HG03039 (cell line): Measurements from ENCODE around the gene ACY1.
"Not testable (repeated sequence)": the region's sequence is repeated elsewhere in the genome, so short reads cannot be mapped to it uniquely, and the experiment has no call there.

Experiments
- ATAC-seq: cut with Tn5 transposase; IDR thresholded peaks from one replicate; pipeline ENCODE4 v1.9.1; 2021; ENCODE audit warnings: mild to moderate bottlenecking, moderate library complexity; ENCODE audit not compliant: unreplicated experiment

Gene ACY1

GRCh38 chr3:51980253-51980652, 3.1 kb upstream of the ACY1 start:
- ATAC-seq = no peak

DNA sequence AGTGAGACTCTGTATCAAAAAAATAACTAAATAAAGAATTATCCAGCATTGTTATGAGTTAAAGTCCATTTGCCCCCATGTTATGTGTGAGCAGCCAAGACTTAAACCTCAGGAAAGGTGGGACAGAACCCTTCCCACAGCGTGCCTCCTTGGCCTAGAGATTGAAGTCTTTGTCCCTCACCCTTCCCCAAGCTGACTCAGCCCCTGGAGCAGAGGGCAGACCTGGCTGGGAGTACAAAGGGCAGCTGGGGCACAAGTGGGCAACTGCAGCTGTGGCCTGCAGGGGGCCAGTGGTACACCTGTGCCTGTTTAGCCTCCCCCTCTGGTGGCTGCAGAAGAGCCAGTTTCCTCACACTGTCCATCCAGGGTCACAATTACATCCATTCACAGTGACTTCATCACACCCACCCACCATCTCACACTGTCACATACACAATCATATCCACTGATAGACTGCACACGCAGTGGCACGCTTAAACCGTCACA, 940 bp upstream of the ACY1 start:
- ATAC-seq = peak; percentile 35

GRCh38 chr3:51983578-51984268, 388 bp downstream of the ACY1 start:
- no peak for ATAC-seq

DNA sequence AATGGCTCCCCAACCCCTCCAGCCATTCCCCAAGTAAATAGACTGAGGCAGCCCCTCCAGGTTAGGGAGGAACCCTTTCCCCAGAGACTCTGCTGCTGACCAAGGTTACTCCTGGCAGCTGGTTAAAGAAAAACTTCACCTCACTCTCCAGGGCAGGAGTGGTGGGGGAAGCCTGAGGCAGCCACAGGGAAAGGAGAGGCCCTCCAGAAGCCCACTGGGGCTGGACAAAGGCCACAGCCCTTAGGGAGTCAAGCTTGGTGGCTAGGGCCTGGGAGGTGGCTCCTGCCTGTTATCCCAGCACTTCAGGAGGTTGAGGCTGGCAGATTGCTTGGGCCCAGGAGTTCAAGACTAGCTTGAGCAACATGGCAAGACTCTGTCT, 923 bp downstream of the ACY1 start:
- ATAC-seq = no peak

DNA sequence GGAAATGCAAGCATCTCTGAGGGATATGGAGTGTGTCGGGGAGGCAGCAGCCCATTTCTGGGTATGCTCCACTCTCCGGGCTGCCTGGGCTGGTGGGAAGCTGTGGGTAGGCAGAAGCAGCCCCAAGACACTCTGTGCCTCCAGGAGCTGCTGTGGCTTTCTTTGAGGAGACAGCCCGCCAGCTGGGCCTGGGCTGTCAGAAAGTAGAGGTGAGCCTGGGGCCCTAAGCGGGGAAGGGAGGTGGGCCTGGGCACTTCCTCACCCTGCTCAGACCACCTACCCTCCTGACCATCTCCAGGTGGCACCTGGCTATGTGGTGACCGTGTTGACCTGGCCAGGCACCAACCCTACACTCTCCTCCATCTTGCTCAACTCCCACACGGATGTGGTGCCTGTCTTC, 1.7 kb downstream of the ACY1 start:
- no peak for ATAC-seq

- ATAC-seq = no peak
These were observed 2.9 kb downstream of the ACY1 start for GRCh38 chr3:51986010-51986947.

GRCh38 chr3:51987568-51987967, 4.2 kb downstream of the ACY1 start:
- no peak for ATAC-seq

DNA sequence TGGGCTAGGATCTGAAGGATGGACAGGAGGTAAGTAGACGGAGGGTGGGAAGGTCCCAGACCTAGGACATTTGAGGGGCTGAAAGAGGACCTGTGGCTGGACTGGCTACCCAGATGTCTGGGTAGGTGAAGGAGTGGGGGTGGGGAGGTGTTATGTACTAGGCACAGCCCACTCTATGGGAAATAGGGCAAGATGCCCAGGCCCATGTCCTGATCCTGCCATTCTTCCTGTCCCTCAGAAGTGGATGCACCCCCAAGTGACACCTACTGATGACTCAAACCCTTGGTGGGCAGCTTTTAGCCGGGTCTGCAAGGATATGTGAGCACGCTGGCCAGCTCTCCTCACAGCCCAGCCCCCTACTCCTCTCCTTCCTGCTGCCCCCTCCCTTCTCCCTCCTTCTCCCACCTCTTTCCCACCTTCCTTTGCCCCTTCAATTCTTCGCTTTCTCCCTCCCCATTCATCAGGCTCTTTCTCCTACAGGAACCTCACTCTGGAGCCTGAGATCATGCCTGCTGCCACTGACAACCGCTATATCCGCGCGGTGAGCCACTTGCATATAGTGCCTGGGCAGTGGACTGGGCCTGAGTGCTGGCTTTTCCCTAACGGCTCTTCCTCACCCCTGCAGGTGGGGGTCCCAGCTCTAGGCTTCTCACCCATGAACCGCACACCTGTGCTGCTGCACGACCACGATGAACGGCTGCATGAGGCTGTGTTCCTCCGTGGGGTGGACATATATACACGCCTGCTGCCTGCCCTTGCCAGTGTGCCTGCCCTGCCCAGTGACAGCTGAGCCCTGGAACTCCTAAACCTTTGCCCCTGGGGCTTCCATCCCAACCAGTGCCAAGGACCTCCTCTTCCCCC, 5.2 kb downstream of the ACY1 start:
- ATAC-seq = no peak

GRCh38 chr3:51990501-51990971, 7.2 kb downstream of the ACY1 start:
- not testable (repeated sequence) for ATAC-seq

- no peak for ATAC-seq
These were observed 8.8 kb downstream of the ACY1 start for GRCh38 chr3:51992017-51992682.

DNA sequence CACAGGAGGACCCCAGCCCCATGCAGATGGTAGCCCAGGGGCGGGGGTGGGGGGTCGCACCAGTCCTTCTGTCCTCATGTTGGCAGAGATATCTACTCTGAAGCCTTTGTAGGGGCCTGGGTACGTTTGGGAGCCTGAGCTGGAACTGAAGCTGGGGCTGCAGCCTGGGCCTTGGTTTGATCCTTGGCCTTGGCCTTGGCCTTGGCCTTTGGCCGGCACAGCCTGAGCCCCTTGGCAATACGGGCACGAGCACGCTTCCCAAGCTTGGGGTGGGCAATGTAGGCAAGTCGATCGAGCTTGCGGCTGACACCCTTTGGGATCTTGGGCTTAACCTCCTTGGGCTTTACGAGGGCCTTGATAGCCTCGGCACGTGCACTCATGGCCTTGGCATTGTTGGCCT, 10.3 kb downstream of the ACY1 start:
- not testable (repeated sequence) for ATAC-seq

- no peak for ATAC-seq
These were observed 11.2 kb downstream of the ACY1 start for GRCh38 chr3:51994530-51994929.

DNA sequence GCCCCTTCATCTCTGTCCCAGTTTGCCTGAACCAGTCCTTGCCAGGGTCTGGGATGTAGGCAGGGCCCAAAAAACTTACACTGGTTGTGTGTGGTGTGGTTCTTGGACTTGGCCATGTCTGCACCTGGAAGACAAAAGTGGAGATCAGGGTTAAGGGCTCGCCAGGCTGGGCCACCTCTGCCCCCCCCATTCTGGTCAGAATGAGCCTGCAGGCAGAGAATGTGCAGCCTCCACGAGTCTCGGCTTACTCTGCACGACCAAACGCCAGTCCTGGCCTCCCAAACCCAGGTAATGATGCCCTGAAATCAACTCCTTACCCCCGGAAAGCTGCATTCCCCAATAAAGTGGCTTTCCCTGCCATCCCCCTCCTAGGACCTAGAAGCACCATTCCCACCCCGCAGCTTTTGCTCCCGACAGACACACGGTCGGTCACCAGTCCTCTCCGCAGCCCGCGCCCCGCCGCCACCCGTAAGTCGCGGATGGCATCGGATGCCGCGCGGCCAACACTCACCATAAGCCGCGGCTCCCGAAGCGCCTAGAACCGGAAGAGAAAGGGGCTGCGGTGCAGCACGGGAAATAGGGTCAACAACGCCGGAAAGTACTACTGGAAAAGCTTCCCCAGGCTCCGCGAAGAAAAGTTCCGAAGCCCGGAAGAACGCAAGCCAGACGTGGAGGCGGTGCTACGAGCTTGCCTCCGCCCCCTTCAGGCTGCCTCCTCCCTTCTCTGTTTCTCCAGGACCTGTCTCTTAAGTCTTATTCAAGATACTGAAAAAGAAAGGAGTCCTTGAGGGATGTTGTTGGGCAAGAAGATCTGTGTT, 12.2 kb downstream of the ACY1 start, which contains the start of gene RPL29:
TSS of gene RPL29 (minus strand) at position 550 of the 818 bp plus-strand sequence. CDS start at position 116, 434 bp downstream.
- peak; percentile 86 for ATAC-seq

- no peak for ATAC-seq
These were observed 13.8 kb downstream of the ACY1 start for GRCh38 chr3:51997172-51997571.

- no peak for ATAC-seq
These were observed 14.7 kb downstream of the ACY1 start for GRCh38 chr3:51997935-51998596.

DNA sequence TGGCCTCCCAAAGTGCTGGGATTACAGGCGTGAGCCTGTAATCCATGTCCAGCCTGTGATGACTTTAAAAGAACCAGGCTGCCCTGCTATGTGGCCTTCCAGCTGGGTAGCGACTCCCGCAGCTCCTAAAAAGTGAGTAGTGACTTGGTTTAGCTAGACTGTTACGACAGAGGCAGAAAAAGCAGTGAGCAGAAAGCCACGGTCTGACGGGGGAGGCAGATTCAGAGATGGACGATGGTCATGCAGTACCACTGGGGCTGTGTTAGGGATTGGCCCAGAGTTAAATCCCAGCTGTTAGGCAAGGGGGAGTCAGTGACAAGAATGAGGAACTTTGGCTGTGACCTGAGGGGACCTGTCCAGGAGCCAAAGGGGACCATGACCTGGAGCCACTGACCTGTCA, 15.4 kb downstream of the ACY1 start:
- ATAC-seq = no peak

- no peak for ATAC-seq
These were observed 16.5 kb downstream of the ACY1 start for GRCh38 chr3:51999846-52000245.

GRCh38 chr3:52001443-52001974, 18.2 kb downstream of the ACY1 start:
- no peak for ATAC-seq

DNA sequence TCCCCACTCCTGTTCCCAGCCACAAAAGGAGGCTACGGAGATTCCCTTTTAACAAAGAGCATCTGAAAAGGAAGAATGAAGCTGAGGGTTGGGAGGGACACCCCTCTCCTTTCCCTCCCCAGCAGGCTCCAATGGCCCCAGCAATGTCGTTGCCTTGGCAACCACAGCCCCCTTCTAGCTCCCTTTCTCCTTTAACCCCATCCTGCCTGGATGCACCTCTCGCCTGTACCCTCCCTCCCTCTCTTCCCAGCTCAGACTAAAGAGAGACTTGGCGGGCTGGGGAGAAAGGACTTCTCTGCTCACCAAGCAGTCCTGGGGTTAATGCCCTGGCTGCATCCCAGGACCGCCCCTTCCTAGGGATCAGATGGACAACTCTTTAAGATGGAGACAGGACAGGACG, 19.4 kb downstream of the ACY1 start:
- ATAC-seq = no peak
